ENCODE data around the gene INF2.

DNA sequence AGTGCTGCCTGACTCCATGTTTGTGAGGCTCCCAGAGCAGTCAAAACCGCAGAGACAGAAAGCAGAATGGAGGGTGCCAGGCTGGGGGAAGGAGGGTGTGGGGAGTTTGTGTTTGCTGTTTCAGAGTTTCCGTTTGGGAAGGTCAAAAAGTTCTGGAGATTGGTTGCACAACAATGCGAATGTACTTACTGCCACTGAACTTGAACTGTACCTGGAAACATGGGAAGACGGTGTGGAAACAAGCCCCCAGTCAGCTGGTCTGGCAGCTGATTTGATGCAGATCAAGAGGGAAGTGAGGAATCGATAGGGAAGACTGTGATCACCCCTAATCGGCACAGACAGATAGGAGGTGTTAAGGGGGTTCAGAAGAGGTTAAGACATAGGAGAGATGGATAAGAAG is 35.3 kb upstream of the INF2 start:
- TF ChIP-seq, protein P1, sequence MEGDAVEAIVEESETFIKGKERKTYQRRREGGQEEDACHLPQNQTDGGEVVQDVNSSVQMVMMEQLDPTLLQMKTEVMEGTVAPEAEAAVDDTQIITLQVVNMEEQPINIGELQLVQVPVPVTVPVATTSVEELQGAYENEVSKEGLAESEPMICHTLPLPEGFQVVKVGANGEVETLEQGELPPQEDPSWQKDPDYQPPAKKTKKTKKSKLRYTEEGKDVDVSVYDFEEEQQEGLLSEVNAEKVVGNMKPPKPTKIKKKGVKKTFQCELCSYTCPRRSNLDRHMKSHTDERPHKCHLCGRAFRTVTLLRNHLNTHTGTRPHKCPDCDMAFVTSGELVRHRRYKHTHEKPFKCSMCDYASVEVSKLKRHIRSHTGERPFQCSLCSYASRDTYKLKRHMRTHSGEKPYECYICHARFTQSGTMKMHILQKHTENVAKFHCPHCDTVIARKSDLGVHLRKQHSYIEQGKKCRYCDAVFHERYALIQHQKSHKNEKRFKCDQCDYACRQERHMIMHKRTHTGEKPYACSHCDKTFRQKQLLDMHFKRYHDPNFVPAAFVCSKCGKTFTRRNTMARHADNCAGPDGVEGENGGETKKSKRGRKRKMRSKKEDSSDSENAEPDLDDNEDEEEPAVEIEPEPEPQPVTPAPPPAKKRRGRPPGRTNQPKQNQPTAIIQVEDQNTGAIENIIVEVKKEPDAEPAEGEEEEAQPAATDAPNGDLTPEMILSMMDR (conservative IDR thresholded peaks at IDR 0.05; ENCODE audit: low read depth, low read length): no peak
- no peak for TF ChIP-seq EZH2 (IDR thresholded peaks at IDR 0.05; ENCODE audit: borderline replicate concordance, low read depth, low read length, poor library complexity, severe bottlenecking)
